Uterus (tissue), 2 donors: ENCODE data around the gene SHROOM3.

Experiments used
- CTCF ChIP-seq, 4 experiments: fragments of 200-600 bp in 2 of 4; fragments of 450-650 bp in 2 of 4; sonication (generic) in 2 of 4; IDR thresholded peaks; one replicate each; pipeline ENCODE4 v1.5.1; 2016 to 2019; ENCODE audit warnings: antibody characterized with exemption in 4 of 4, mild to moderate bottlenecking in 2 of 4, moderate library complexity in 1 of 4
- POLR2A ChIP-seq, 2 donors: fragments of 450-650 bp; IDR thresholded peaks; one replicate each; pipeline ENCODE4 v1.6.1; 2016; ENCODE audit warnings: antibody characterized with exemption in 2 of 2, mild to moderate bottlenecking in 1 of 2, moderate library complexity in 1 of 2

- TF ChIP-seq CTCF (IDR thresholded peaks at IDR 0.05): no peak
- no peak for TF ChIP-seq POLR2A (IDR thresholded peaks at IDR 0.05)
Observed at GRCh38 chr4:76439491-76439890, 4.5 kb downstream of the SHROOM3 start.
